Left ventricle myocardium superior (tissue), 1 donor: Measurements from ENCODE around the gene BLTP1. TPM values are rescaled to one million over a fixed set of nuclear protein-coding genes. Genes with fewer than 3 reads are reported as not detected.
"Not testable (repeated sequence)": the region's sequence is repeated elsewhere in the genome, so short reads cannot be mapped to it uniquely, and the experiment has no call there.

ENCODE experiments used
- ATAC-seq: fragments of 200-7000 bp; cut with Tn5 transposase; one replicate; pipeline ENCODE4 v1.9.1; 2020; ENCODE audit warnings: mild to moderate bottlenecking, moderate library complexity
- DNase-seq: peaks from one replicate; pipeline ENCODE4 v3.0.0-alpha.2; 2020
- intact Hi-C: fragments of 100-400 bp; cut with micrococcal nuclease; formaldehyde crosslinking; loops from one replicate; pipeline ENCODE4 v1.11.0; 2022
- long read RNA-seq: library from polyadenylated mRNA; unstranded; transcript quantifications from one replicate; pipeline ENCODE4 v2.0.0, GENCODE V29; 2021
- total RNA-seq: library from RNA; stranded (reverse); fragmentation: NEBNext Ultra II Directional; extraction: Animal tissue kit (Norgen Biotek cat#: 25700); gene quantifications from one replicate; pipeline ENCODE4 v1.2.1, GENCODE V29; 2021
- donor health status: DM: no; HTN: yes; CAD: no; lungs with severe emphysema.

The BLTP1 gene
- total RNA-seq = 30.7 TPM
- long read RNA-seq, partial matches to known transcripts = 18 of 26 reads
- long read RNA-seq, other reads (novel, unspliced or antisense) = 8 of 26 reads

DNA sequence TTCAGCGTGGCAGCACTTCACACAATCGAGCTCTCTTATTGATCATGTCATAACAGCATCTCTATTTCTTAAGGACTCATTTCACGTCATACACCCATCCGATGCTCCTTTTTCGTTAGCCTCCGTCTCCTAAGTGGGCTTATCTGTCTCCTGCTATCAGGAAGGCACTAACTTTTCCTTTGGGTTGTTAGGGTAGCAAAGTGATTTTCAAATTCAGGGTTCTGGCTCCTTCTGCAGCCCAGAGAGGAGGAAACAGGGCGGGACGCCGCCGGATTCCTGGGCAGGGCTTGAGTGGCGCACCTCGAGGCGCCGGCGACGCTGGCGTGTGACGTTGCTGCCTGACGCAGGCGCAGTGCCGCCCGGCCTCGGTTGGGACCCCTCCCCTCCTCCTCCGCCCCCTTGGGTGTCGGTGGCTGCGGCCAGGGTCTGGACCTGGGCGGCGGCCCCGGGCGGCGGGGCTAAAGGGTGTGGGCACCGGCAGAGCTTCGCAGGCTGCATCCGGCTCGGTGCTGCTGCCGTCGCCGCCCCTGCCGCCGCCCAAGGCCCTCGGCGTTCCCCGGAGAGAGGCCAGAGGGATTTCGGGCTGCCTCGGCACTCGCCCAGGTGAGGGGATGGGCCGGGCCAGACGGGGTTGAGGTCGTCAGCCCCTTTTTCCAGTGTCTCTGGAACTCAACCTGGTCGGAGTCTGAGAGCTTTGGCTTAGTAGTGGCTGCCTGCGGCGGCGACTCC is at the start of gene BLTP1:
Gene BLTP1, plus strand, starts transcription at position 350 of the 729 bp plus-strand sequence. CDS start 18,317 bp downstream, outside the sequence.
- intact Hi-C loops = no loop called here
- DNase-seq (peak; percentile 95), ATAC-seq (peak; percentile 100)

GRCh38 chr4:122104184-122104583 is 47.9 kb upstream of the BLTP1 start:
- DNase-seq = no peak
- intact Hi-C loops = no loop called here
- ATAC-seq = no peak

- ATAC-seq = no peak
- intact Hi-C loops = no loop called here
- no peak for DNase-seq
These were observed 44.5 kb upstream of the BLTP1 start for GRCh38 chr4:122107680-122108079.

DNA sequence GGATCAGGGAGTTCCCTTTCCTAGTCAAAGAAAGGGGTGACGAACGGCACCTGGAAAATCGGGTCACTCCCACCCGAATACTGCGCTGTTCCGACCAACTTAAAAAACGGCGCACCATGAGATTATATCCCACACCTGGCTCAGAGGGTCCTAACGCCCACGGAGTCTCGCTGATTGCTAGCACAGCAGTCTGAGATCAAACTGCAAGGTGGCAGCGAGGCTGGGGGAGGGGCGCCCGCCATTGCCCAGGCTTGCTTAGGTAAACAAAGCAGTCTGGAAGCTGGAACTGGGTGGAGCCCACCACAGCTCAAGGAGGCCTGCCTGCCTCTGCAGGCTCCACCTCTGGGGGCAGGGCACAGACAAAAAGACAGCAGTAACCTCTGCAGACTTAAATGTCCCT is 41.8 kb upstream of the BLTP1 start:
- ATAC-seq, intact Hi-C loops: not testable (repeated sequence)

GRCh38 chr4:122117743-122118142 is 34.4 kb upstream of the BLTP1 start:
- intact Hi-C loops = no loop called here
- DNase-seq (no peak), ATAC-seq (no peak)

More for the DNA sequence above, 41.8 kb upstream of the BLTP1 start:
- DNase-seq = not testable (repeated sequence)

DNA sequence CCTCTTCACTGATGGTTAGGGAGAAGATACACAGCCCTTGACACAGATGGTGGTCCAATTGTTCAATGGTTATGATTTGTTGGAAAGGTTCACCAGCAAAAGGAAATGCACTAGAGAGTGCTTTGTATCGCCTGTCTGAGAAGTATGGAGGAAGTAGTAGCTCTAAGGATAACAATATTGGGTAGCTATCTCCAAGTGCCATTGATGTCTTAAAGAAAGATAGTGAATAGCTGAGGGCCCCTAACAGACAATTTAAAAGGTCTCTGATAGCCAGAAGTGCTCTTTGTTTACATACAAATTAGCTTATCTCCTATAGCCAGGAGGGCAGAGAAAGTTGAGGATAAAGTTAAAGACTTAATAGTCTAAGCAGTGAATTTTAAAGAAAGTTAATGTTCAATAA is 33.9 kb upstream of the BLTP1 start:
- intact Hi-C loops = no loop called here
- DNase-seq (no peak), ATAC-seq (no peak)

- intact Hi-C loops = no loop called here
- ATAC-seq = no peak
- DNase-seq = no peak
These were observed 32.4 kb upstream of the BLTP1 start for GRCh38 chr4:122119739-122120138.

GRCh38 chr4:122121593-122121992 is 30.5 kb upstream of the BLTP1 start:
- no peak for DNase-seq
- intact Hi-C loops = no loop called here
- no peak for ATAC-seq

GRCh38 chr4:122122083-122122482 is 30.0 kb upstream of the BLTP1 start:
- no peak for DNase-seq
- ATAC-seq = no peak
- intact Hi-C loops = no loop called here

DNA sequence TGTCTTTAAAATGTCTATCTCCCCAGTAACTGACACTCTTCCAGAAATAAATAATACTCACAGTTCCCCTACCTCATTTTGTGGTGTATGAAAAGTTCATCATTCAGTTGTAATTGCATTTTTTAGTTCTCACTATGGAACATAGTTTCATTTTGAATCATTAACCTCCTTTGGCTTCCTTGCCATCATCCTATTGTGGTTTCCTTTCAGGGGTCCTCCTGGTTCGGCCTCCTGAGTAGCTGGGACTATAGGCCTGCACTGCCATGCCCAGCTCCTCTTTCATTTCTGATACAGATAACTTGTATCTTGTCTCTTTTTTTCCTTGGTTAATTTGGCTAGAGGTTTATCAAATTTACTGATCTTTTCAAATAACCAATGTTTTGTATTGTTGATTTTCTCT is 23.1 kb upstream of the BLTP1 start:
- ATAC-seq = no peak
- no peak for DNase-seq
- intact Hi-C loops = no loop called here

DNA sequence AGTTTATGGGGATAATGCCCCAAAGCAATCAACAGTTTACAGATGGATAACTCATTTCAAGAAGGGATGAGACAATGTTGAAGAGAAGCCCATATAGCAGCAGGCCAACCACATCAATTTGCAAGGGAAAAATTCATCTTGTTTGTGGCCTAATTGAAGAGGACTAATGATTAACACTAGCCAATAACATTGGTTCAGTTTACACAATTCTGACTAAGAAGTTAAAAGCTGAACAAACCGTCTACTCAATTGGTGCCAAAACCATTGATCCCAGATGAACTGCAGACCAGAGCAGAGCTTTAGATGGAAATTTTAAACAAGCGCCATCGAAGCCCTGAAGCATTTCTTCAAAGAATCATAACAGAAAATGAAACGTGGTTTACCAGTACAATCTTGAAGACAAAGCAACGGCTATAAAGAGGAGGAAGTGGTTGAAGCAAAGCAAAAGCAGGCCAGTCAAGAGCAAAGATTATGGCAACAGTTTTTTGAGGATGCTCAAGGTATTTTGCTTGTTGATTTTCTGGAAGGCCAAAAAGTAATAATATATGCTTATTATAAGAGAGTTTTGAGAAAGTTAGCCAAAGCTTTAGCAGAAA is 20.5 kb upstream of the BLTP1 start:
- intact Hi-C loops = no loop called here
- ATAC-seq (no peak), DNase-seq (no peak)

DNA sequence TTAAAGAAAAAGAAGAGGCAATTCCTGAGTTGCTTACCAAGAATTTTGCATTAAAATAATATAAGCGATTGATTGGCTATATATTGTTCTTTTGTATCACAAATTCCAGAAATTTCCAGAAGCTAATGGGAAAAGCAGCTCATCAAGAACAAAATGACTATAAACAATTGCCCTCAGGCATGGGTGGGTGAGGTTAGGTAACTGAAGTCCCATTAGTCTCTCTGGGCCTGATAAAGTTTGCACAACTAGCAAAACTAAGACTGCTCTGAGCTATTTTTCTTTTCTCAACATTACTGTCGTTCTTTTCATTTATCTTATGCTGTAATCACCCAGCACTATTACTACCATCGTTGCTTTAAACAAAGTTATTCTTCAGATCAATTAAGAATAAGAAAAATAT is 19.2 kb upstream of the BLTP1 start:
- intact Hi-C loops = no loop called here
- DNase-seq (no peak), ATAC-seq (no peak)

GRCh38 chr4:122139139-122139538 is 13.0 kb upstream of the BLTP1 start:
- DNase-seq = no peak
- no peak for ATAC-seq
- intact Hi-C loops = no loop called here

DNA sequence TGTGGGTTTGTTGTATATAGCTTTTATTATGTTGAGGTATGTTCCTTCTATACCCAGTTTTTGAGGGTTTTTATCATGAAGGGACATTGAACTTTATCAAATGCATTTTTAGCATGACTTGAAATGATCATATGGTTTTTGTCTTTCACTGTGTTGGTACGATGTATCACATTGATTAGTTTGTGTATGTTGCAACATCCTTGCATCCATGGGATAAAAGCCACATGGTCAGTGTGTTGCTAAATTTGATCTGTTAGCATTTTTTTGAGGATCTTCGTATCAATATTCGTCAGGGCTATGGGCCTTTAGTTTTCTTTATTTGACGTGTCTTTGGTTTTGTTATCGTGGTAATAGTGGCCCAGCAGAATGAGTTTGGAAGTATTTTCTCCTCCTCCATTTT is 11.3 kb upstream of the BLTP1 start:
- DNase-seq (no peak), ATAC-seq (no peak)
- intact Hi-C loops = no loop called here

GRCh38 chr4:122142687-122143086 is 9.4 kb upstream of the BLTP1 start:
- intact Hi-C loops = no loop called here
- no peak for ATAC-seq
- no peak for DNase-seq

- no peak for ATAC-seq
- intact Hi-C loops = no loop called here
- no peak for DNase-seq
These were observed 5.5 kb upstream of the BLTP1 start for GRCh38 chr4:122146652-122147051.

DNA sequence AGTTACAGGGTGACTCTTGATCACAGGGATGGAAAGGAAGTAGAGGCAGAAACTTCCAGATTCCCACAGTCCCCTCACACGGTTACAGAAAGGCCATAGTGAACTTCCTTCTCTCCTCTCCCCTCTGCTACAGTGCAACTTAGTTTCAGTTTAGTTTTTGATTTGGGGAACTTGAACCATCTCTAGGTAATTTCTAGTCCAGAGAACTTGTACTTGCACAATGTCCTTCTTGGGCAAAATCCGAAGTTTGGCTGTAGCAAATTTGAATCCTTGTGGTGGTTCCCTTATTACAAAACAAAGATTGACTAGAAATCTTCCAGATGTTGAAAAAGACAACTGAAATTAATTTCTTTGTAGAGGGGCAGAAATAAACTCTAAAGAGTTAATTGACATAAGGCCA is 1.2 kb upstream of the BLTP1 start:
- no peak for ATAC-seq
- intact Hi-C loops = no loop called here
- no peak for DNase-seq

- intact Hi-C loops = no loop called here
- DNase-seq = peak; percentile 56
- ATAC-seq = peak; percentile 72
These were observed 638 bp downstream of the BLTP1 start for GRCh38 chr4:122152711-122153226.

- DNase-seq (no peak), ATAC-seq (no peak)
- intact Hi-C loops = no loop called here
These were observed 4.7 kb downstream of the BLTP1 start for GRCh38 chr4:122156819-122157218.

- ATAC-seq = no peak
- no peak for DNase-seq
- intact Hi-C loops = no loop called here
These were observed 11.2 kb downstream of the BLTP1 start for GRCh38 chr4:122163301-122163700.

DNA sequence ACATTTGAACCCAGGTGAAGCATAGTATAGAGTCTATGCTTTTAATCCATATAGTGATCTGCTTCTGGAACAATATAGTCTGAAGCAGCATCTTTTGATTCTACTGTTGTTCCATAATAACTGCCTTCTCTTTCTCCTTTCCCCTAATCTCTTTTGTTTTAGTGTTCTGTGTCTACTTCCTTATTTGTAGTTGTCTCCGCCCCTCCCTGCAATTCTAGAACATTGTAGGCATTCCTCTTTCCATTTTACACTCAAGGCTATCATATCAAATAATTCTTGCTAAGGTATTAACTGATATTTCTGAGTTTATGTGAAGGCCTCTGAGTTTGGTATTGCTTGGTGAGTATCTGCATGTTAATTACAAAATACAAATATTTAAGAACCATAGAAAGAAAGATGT is 11.6 kb downstream of the BLTP1 start:
- ATAC-seq (no peak), DNase-seq (no peak)
- intact Hi-C loops = no loop called here
